ENCODE results near the gene ZNF667.

ZNF667 gene

DNA sequence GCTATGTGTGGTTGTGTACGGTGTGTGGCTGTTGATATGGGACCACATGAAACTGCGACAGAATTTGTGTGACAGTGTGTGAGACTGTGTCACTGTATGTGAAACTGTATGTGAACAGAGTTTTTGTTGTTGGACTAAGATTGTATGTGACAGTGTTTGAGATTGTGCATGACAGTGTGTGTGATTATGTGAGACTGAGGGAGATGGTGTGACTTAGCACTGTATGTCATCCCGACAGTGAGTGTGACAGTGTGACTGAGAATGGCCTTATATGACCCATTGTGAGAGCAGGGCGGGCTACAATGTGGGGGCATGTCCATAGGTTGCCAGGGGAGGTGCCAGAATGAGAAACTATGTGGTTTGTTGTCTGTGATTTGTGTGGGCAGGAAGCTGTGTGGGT lies 72.1 kb downstream of the ZNF667 start:
- Mint-ChIP-seq H3K4me3 (peak overlapping the region; percentile 76), H3K4me1 (ENCODE audit: low read depth) (peaks cover 15% of the 10 kb centered on the region), H3K36me3 (ENCODE audit: low read depth) (peaks cover 70% of the 10 kb centered on the region), H3K9me3 (peaks cover 85% of the 10 kb centered on the region), H3K27ac (peak overlapping the region; percentile 98), H3K27me3 (no peaks in the 10 kb centered on the region)
- intact Hi-C loops (cut with micrococcal nuclease), result no loop called here

- H3K27me3 Mint-ChIP-seq, result no peaks in the 10 kb centered on the region
- peak overlapping the region; percentile 76 for H3K4me3 Mint-ChIP-seq
- H3K9me3 Mint-ChIP-seq, result peaks cover 85% of the 10 kb centered on the region
- peaks cover 15% of the 10 kb centered on the region for H3K4me1 Mint-ChIP-seq (ENCODE audit: low read depth)
- peak overlapping the region; percentile 98 for H3K27ac Mint-ChIP-seq
- intact Hi-C loops (cut with micrococcal nuclease), result loop anchor here (1.0 kb wide), 1 partner anchor 11 kb away; the partner anchor contains the start of gene ZNF582
- peaks cover 68% of the 10 kb centered on the region for H3K36me3 Mint-ChIP-seq (ENCODE audit: low read depth)
Measured at GRCh38 chr19:56404705-56405056, 72.5 kb downstream of the ZNF667 start.

DNA sequence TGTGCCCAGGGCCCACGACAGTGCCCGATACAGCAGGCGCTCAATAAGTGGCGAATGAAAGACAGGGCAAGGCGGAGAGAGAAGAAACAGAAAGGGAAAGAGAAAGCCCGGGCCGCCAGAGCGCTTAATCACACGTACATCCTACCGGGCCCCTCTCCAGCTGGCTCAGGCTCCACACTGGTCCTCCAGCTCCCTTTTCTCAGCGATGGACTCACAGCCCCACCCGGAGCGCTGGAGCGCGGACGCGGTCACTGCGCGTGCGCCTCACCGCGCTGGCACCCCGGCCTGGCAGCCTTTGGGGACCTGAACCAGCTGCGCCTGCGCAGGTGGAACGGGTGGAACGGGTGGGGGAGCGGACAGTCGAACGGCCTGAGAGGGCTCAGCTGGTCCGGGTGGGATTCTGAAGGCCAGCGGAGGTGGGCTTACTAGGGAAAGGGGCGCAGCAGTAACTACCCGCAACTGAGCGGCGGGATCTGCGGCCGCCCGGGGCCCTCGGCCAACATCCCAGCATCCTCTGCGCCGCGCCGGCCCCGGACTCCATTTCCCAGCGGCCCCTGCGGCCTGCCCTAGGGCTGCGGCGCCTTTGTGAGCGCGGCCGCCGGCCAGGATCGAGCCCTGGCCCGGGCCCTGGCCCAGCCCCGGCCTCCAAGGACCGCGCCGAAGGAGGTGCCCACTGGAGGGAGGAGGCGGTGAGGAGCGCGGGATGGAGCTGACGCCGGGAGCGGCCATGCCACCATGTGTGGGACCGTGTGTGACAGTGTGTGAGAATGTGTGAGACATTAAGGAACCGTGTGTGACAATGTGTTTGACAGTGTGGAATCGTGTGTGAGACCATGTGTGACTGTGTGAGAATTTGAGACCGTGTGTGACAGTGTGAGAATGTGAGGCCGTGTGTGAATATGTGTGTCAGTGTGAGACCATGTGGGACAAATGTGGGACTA lies 73.1 kb downstream of the ZNF667 start, which contains the start of gene ZNF583:
ZNF583 (plus strand) TSS at position 569 of the 941 bp plus-strand sequence. CDS start 2,783 bp downstream, outside the sequence.
- no peaks in the 10 kb centered on the region for H3K27me3 Mint-ChIP-seq
- peaks cover 15% of the 10 kb centered on the region for H3K4me1 Mint-ChIP-seq (ENCODE audit: low read depth)
- peaks cover 85% of the 10 kb centered on the region for H3K9me3 Mint-ChIP-seq
- intact Hi-C loops (cut with micrococcal nuclease), result loop anchor here (1.0 kb wide), 1 partner anchor 11 kb away; the partner anchor contains the start of gene ZNF582
- peaks cover 68% of the 10 kb centered on the region for H3K36me3 Mint-ChIP-seq (ENCODE audit: low read depth)
- H3K4me3 Mint-ChIP-seq, result peak within 1 kb of the TSS; percentile 76
- peak within 1 kb of the TSS; percentile 98 for H3K27ac Mint-ChIP-seq

GRCh38 chr19:56403261-56403660 lies 73.9 kb downstream of the ZNF667 start:
- H3K4me1 Mint-ChIP-seq (ENCODE audit: low read depth), result peaks cover 15% of the 10 kb centered on the region
- peaks cover 68% of the 10 kb centered on the region for H3K36me3 Mint-ChIP-seq (ENCODE audit: low read depth)
- H3K4me3 Mint-ChIP-seq, result peak overlapping the region; percentile 76
- H3K27ac Mint-ChIP-seq, result peak overlapping the region; percentile 98
- intact Hi-C loops (cut with micrococcal nuclease), result no loop called here
- no peaks in the 10 kb centered on the region for H3K27me3 Mint-ChIP-seq
- peaks cover 85% of the 10 kb centered on the region for H3K9me3 Mint-ChIP-seq

GRCh38 chr19:56400485-56400884 lies 76.7 kb downstream of the ZNF667 start:
- Mint-ChIP-seq H3K9me3 (peaks cover 86% of the 10 kb centered on the region), H3K36me3 (ENCODE audit: low read depth) (peaks cover 52% of the 10 kb centered on the region)
- intact Hi-C loops (cut with micrococcal nuclease), result no loop called here

GRCh38 chr19:56398809-56399208 lies 78.3 kb downstream of the ZNF667 start:
- H3K27me3 Mint-ChIP-seq, result no peaks in the 10 kb centered on the region
- H3K4me3 Mint-ChIP-seq, result no peak overlapping the region
- H3K9me3 Mint-ChIP-seq, result peaks cover 90% of the 10 kb centered on the region
- peaks cover 39% of the 10 kb centered on the region for H3K36me3 Mint-ChIP-seq (ENCODE audit: low read depth)
- H3K4me1 Mint-ChIP-seq (ENCODE audit: low read depth), result peaks cover under 1% of the 10 kb centered on the region
- H3K27ac Mint-ChIP-seq, result no peak overlapping the region
- intact Hi-C loops (cut with micrococcal nuclease), result no loop called here

More at GRCh38 chr19:56400485-56400884, 76.7 kb downstream of the ZNF667 start:
- H3K4me3 Mint-ChIP-seq, result no peak overlapping the region
- no peak overlapping the region for H3K27ac Mint-ChIP-seq
- peaks cover 14% of the 10 kb centered on the region for H3K4me1 Mint-ChIP-seq (ENCODE audit: low read depth)
- no peaks in the 10 kb centered on the region for H3K27me3 Mint-ChIP-seq

DNA sequence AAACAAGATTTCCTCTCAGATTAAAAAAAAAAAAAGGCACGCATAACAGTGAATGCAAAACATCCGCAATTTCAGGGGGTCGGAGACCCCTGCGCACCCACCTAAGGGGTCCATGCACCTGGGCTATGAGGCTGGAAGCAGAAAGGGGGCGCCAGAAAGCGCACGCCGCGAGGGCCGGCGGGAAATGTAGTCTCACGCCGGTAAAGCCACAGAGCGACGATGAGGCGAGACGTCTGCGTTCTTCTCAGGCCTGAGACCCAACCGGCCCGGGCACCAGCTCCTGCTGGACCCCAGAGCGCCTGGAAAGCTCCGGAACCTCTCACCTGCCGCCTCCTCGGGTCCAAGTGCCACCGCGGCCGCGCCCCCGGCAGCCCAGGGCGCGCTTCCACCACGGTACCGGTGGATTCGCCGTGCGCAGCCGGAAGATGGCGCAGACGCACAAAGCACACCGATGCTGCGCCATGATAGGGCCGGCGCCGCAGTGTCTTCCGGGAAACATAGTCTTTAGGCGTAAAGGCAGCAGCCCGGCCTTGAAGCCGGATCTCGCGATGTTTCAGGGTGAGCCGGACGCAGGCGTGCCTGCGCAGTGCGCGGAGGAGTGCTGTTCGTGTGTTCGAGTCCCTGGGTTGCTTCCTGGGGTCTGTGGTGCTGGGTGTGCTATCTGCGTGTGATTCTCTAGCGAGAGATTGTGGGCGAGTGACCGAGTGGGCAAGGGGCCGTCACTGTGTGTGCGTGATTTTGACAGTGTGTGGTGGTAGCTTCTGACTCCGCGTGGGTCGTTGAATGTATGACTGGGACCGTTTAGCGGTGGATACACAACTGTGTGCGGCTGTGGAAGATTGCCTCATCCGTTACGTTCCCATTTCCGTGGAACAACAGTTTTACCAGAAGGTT lies 83.8 kb downstream of the ZNF667 start, which contains the start of gene ZNF582:
ZNF582 (minus strand) TSS at position 416 of the 894 bp plus-strand sequence. CDS start 1,782 bp downstream, outside the sequence.
- intact Hi-C loops (cut with micrococcal nuclease), result loop anchor here (1.0 kb wide), 1 partner anchor 11 kb away; the partner anchor contains the start of gene ZNF583
- Mint-ChIP-seq H3K9me3 (peaks cover 95% of the 10 kb centered on the region), H3K4me1 (ENCODE audit: low read depth) (peaks cover 10% of the 10 kb centered on the region), H3K4me3 (peak within 1 kb of the TSS; percentile 82), H3K27ac (peak within 1 kb of the TSS; percentile 87), H3K36me3 (ENCODE audit: low read depth) (peaks cover 54% of the 10 kb centered on the region), H3K27me3 (peaks cover 1% of the 10 kb centered on the region)
